ENCODE results near the gene PCDHB13. TPM values are rescaled to one million over a fixed set of nuclear protein-coding genes. Genes with fewer than 3 reads are reported as not detected.
"Not testable (repeated sequence)": the region's sequence is repeated elsewhere in the genome, so short reads cannot be mapped to it uniquely, and the experiment has no call there.

Gene PCDHB13
- total and polyA plus RNA-seq, 2 of the 13 experiments (the other 11 are each of a cell fraction or from before 2014, with no cell fraction given), result 0.57 to 0.80 TPM

DNA sequence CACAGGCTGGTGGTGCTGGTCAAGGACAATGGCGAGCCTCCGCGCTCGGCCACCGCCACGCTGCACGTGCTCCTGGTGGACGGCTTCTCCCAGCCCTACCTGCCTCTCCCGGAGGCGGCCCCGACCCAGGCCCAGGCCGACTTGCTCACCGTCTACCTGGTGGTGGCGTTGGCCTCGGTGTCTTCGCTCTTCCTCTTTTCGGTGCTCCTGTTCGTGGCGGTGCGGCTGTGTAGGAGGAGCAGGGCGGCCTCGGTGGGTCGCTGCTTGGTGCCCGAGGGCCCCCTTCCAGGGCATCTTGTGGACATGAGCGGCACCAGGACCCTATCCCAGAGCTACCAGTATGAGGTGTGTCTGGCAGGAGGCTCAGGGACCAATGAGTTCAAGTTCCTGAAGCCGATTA is 2.3 kb downstream of the PCDHB13 start:
- ATAC-seq; DNase-seq (ENCODE audit: low spot score); in situ Hi-C loops (cut with HindIII; ENCODE audit: extremely low pct_ligation_motif_present, low pct_unique_long_range_greater_than_20kb); H4K20me1 ChIP-seq (ENCODE audit: insufficient read depth, low read length); FAIRE-seq; intact Hi-C loops (cut with micrococcal nuclease; ENCODE audit: unreplicated experiment); H3K4me2 ChIP-seq (ENCODE audit: low read depth, low read length); H3K9me3 ChIP-seq (ENCODE audit: low read length); H3K27ac ChIP-seq (ENCODE audit: extremely low read length, insufficient read depth, low read length); H2AFZ ChIP-seq (ENCODE audit: low read length); H3K4me1 ChIP-seq (ENCODE audit: insufficient read depth, low read length); BruUV-seq (replicated peaks); H3K79me2 ChIP-seq (ENCODE audit: insufficient read depth, low read length); H3K36me3 ChIP-seq (replicated peaks in 1 of 2; ENCODE audit: control insufficient read depth in 1 of 2, insufficient read depth in 2 of 2, low read length in 2 of 2); H3K4me3 ChIP-seq (replicated peaks in 1 of 3; ENCODE audit: insufficient read depth in 1 of 3, low read depth in 2 of 3, low read length in 3 of 3); CTCF ChIA-PET (ENCODE audit: low intra/inter-chr PET ratio, low total read pairs); H3K27me3 ChIP-seq (ENCODE audit: control insufficient read depth in 1 of 2, insufficient read depth in 2 of 2, low read length in 2 of 2); H3K9ac ChIP-seq (ENCODE audit: insufficient read depth, low read depth, low read length); POLR2A ChIA-PET: not testable (repeated sequence)
- 86% methylated on average over 16 of the region's 26 CpGs for WGBS (ENCODE audit: low lambda C conversion rate)

DNA sequence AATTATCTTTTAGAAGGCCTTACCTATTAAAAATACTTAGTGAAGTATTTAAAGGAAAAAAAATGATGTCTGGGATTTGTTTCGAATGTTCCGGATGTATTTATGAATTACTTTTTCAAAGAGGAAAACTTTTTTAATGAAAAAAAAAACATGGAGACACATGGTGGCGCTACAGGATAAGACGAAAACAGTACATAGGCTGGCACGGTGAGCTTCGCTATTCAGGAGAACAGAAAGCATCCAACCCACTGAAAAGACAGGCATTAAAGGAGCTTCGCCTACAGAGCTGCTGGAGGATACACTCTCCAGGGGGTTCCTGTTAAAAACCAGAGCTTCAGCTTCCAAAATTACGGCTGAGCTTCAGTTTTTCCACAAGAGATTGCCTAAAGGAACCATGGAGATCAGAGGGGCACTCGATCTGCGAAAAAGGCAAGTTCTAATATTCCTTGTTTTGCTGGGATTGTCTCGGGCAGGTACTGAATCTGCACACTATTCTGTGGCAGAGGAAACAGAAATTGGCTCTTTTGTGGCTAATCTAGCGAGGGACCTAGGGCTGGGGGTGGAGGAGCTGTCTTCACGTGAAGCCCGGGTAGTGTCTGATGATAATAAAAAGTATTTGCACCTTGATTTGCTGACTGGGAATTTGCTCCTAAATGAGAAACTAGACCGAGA is 9.5 kb downstream of the PCDHB13 start, which contains the start of gene PCDHB14:
Gene PCDHB14 (plus strand): TSS at position 232 of the 672 bp plus-strand sequence. CDS start 163 bp downstream, at position 395.
- BruUV-seq (replicated peaks), result TSS peak; percentile 52

More for the DNA sequence above, 9.5 kb downstream of the PCDHB13 start, which contains the start of gene PCDHB14:
- in situ Hi-C loops (cut with HindIII; ENCODE audit: extremely low pct_ligation_motif_present, low pct_unique_long_range_greater_than_20kb) (loop anchor here (5.0 kb wide), 1 partner anchor 339 kb away; no protein-coding TSS in a partner anchor), intact Hi-C loops (cut with micrococcal nuclease; ENCODE audit: unreplicated experiment) (loop anchor here (1.0 to 5.0 kb wide), 2 partner anchors 299 to 341 kb away; no protein-coding TSS in a partner anchor)
- Histone ChIP-seq H2AFZ (ENCODE audit: low read length) (peak within 1 kb of the TSS; percentile 91), H3K27ac (ENCODE audit: extremely low read length, insufficient read depth, low read length) (no peak within 1 kb of the TSS), H3K9ac (ENCODE audit: insufficient read depth, low read depth, low read length) (peak within 1 kb of the TSS; percentile 45), H4K20me1 (ENCODE audit: insufficient read depth, low read length) (no peaks in the 10 kb centered on the region), H3K9me3 (ENCODE audit: low read length) (no peaks in the 10 kb centered on the region), H3K4me3 (replicated peaks in 1 of 3; ENCODE audit: insufficient read depth in 1 of 3, low read depth in 2 of 3, low read length in 3 of 3) (peak within 1 kb of the TSS; percentile 41 to 57 (median 52)), H3K4me1 (ENCODE audit: insufficient read depth, low read length) (0 out of 2 replicates have a peak, but pooled peaks cover 7% of the 10 kb centered on the region), H3K27me3 (ENCODE audit: control insufficient read depth in 1 of 2, insufficient read depth in 2 of 2, low read length in 2 of 2) (peaks cover 3 to 4% of the 10 kb centered on the region in 2 experiments; a peak in 3 of 5 replicates), H3K36me3 (replicated peaks in 1 of 2; ENCODE audit: control insufficient read depth in 1 of 2, insufficient read depth in 2 of 2, low read length in 2 of 2) (no peaks in the 10 kb centered on the region), H3K4me2 (ENCODE audit: low read depth, low read length) (peak within 1 kb of the TSS; percentile 80), H3K79me2 (ENCODE audit: insufficient read depth, low read length) (no peaks in the 10 kb centered on the region)
- ChIA-PET CTCF (ENCODE audit: low intra/inter-chr PET ratio, low total read pairs) (interaction anchor here (1.1 to 2.1 kb wide), 5 partner anchors 301 to 344 kb away, joined by 4 to 14 read pairs (median 5); no protein-coding TSS in a partner anchor), POLR2A (interaction anchor here (0.6 to 0.9 kb wide), 2 partner anchors 341 kb away, joined by 3 to 4 read pairs; no protein-coding TSS in a partner anchor)
- ATAC-seq (peak; percentile 92), FAIRE-seq (peak; percentile 60), DNase-seq (ENCODE audit: low spot score) (peak; percentile 45)
- TF ChIP-seq SMC3 (IDR thresholded peaks at IDR 0.05; ENCODE audit: low read length) (peak; percentile 31; the same call in 1 of the 2 replicates), STAG1 (CRISPR knock-in tag; IDR thresholded peaks at IDR 0.05) (peak; percentile 57), ZNF362 (CRISPR knock-in tag; IDR thresholded peaks at IDR 0.05; ENCODE audit: borderline replicate concordance) (peak; percentile 49; the same call in 1 of the 2 replicates), ZNF280B (CRISPR knock-in tag; IDR thresholded peaks at IDR 0.05; ENCODE audit: borderline replicate concordance) (no peak), HMGXB4 (CRISPR knock-in tag; IDR thresholded peaks at IDR 0.05; ENCODE audit: borderline replicate concordance in 1 of 2, low read depth in 1 of 2) (0 out of 4 replicates have a peak, but pooled peaks of 1 of the 2 experiments have one; percentile 24)
- TF ChIP-seq, protein P1, sequence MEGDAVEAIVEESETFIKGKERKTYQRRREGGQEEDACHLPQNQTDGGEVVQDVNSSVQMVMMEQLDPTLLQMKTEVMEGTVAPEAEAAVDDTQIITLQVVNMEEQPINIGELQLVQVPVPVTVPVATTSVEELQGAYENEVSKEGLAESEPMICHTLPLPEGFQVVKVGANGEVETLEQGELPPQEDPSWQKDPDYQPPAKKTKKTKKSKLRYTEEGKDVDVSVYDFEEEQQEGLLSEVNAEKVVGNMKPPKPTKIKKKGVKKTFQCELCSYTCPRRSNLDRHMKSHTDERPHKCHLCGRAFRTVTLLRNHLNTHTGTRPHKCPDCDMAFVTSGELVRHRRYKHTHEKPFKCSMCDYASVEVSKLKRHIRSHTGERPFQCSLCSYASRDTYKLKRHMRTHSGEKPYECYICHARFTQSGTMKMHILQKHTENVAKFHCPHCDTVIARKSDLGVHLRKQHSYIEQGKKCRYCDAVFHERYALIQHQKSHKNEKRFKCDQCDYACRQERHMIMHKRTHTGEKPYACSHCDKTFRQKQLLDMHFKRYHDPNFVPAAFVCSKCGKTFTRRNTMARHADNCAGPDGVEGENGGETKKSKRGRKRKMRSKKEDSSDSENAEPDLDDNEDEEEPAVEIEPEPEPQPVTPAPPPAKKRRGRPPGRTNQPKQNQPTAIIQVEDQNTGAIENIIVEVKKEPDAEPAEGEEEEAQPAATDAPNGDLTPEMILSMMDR (CRISPR knock-in tag; IDR thresholded peaks at IDR 0.05), result peak; percentile 65
- WGBS (ENCODE audit: low lambda C conversion rate), result 11% methylated on average over 15 of the region's 15 CpGs

All from HepG2 (cell line).